KMS-11 (cell line): ENCODE data around the gene KHDC3L.
A peak's percentile ranks its signal among the peaks of the same experiment; 100 is the strongest.
"Not testable (repeated sequence)": the region's sequence is repeated elsewhere in the genome, so short reads cannot be mapped to it uniquely, and the experiment has no call there.

Experiments
- H2AFZ ChIP-seq: fragments of 200-600 bp; sonication (generic); 2 replicates; pipeline ENCODE4 v1.6.1; 2016; ENCODE audit warnings: antibody characterized with exemption, mixed run types, low read depth
- H3K27ac ChIP-seq: fragments of 200-600 bp; sonication (generic); 2 replicates; pipeline ENCODE4 v1.6.1; 2016; ENCODE audit warnings: mild to moderate bottlenecking, mixed run types
- H3K27me3 ChIP-seq: fragments of 200-600 bp; sonication (generic); 2 replicates; pipeline ENCODE4 v1.6.1; 2017; ENCODE audit warnings: mild to moderate bottlenecking, low read depth, mixed run types, moderate library complexity; ENCODE audit not compliant: insufficient read depth
- H3K36me3 ChIP-seq: fragments of 200-600 bp; sonication (generic); 2 replicates; pipeline ENCODE4 v1.6.1; 2017; ENCODE audit warnings: mild to moderate bottlenecking, mixed run types; ENCODE audit not compliant: insufficient read depth
- H3K4me1 ChIP-seq: fragments of 200-600 bp; sonication (generic); 2 replicates; pipeline ENCODE4 v1.6.1; 2016; ENCODE audit warnings: mild to moderate bottlenecking, low read depth, mixed run types; ENCODE audit not compliant: poor library complexity, severe bottlenecking
- H3K4me2 ChIP-seq: fragments of 200-600 bp; sonication (generic); 2 replicates; pipeline ENCODE4 v1.7.0; 2016; ENCODE audit warnings: mild to moderate bottlenecking, mixed run types
- H3K4me3 ChIP-seq: fragments of 200-600 bp; sonication (generic); IDR thresholded peaks from 2 replicates; pipeline ENCODE4 v1.6.1; 2017; ENCODE audit warnings: low read depth, low read length, mixed read lengths; ENCODE audit not compliant: insufficient read depth
- H3K79me2 ChIP-seq: fragments of 200-600 bp; sonication (generic); 2 replicates; pipeline ENCODE4 v1.6.1; 2016; ENCODE audit warnings: low read depth, mixed run types; ENCODE audit not compliant: insufficient read depth
- H3K9ac ChIP-seq: fragments of 200-600 bp; sonication (generic); 2 replicates; pipeline ENCODE4 v1.6.1; 2016; ENCODE audit warnings: mild to moderate bottlenecking, mixed run types
- H4K20me1 ChIP-seq: fragments of 200-600 bp; sonication (generic); 2 replicates; pipeline ENCODE4 v1.6.1; 2016; ENCODE audit warnings: mild to moderate bottlenecking, mixed run types; ENCODE audit not compliant: insufficient read depth
- TF ChIP-seq, protein P1 (sequence below): fragments of 200-600 bp; sonication (generic); conservative IDR thresholded peaks from 2 replicates; pipeline ENCODE4 v1.6.1; 2017; ENCODE audit warnings: low read depth, mild to moderate bottlenecking, antibody characterized with exemption, low read length, moderate library complexity, mixed read lengths

The KHDC3L gene

DNA sequence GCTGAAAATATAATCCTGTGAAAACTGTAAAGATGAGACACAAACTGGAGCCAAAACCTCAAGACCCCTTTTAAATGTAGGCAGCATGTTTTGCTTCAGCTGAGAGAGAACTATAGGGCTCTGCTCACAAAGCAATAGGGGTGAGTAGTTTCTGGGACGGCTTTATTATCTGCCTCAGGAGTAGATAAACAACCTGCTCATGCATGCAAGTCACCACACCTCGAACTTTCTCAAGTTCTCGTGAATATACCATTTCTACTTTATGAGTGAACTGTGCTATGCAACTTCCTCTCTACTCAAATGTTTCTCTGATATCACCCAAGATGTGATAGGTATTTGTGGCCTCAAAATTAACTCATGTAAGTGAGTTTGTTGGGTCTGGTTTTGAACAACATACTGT is 14.8 kb downstream of the KHDC3L start:
- Histone ChIP-seq H3K9ac (no peak overlapping the region), H3K36me3 (no peaks in the 10 kb centered on the region), H4K20me1 (no peaks in the 10 kb centered on the region), H3K4me1 (no peaks in the 10 kb centered on the region), H3K27me3 (no peaks in the 10 kb centered on the region), H3K4me3 (no peak overlapping the region), H3K4me2 (no peak overlapping the region), H3K79me2 (no peaks in the 10 kb centered on the region), H3K27ac (no peak overlapping the region), H2AFZ (no peak overlapping the region)
- TF ChIP-seq, protein P1, sequence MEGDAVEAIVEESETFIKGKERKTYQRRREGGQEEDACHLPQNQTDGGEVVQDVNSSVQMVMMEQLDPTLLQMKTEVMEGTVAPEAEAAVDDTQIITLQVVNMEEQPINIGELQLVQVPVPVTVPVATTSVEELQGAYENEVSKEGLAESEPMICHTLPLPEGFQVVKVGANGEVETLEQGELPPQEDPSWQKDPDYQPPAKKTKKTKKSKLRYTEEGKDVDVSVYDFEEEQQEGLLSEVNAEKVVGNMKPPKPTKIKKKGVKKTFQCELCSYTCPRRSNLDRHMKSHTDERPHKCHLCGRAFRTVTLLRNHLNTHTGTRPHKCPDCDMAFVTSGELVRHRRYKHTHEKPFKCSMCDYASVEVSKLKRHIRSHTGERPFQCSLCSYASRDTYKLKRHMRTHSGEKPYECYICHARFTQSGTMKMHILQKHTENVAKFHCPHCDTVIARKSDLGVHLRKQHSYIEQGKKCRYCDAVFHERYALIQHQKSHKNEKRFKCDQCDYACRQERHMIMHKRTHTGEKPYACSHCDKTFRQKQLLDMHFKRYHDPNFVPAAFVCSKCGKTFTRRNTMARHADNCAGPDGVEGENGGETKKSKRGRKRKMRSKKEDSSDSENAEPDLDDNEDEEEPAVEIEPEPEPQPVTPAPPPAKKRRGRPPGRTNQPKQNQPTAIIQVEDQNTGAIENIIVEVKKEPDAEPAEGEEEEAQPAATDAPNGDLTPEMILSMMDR = no peak

DNA sequence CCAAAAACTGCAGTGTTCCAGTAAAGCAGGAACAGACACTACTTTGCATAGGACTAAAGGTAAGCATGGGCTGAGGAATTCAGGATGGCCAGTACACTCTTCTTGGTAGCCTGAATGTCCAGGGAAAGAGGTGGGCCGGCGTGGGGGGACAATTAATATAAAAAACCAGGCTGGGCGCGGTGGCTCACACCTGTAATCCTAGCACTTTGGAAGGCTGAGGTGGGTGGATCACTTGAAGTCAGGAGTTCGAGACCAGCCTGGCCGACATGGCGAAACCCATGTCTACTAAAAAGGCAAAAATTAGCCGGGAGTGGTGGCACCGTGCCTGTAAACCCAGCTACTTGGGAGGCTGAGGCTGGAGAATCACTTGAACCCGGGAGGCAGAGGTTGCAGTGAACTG is 19.1 kb downstream of the KHDC3L start:
- not testable (repeated sequence) for H3K4me1 ChIP-seq, H3K79me2 ChIP-seq, H3K27ac ChIP-seq, H3K36me3 ChIP-seq, H3K4me2 ChIP-seq, H4K20me1 ChIP-seq, H3K27me3 ChIP-seq, H3K4me3 ChIP-seq, H2AFZ ChIP-seq, H3K9ac ChIP-seq

DNA sequence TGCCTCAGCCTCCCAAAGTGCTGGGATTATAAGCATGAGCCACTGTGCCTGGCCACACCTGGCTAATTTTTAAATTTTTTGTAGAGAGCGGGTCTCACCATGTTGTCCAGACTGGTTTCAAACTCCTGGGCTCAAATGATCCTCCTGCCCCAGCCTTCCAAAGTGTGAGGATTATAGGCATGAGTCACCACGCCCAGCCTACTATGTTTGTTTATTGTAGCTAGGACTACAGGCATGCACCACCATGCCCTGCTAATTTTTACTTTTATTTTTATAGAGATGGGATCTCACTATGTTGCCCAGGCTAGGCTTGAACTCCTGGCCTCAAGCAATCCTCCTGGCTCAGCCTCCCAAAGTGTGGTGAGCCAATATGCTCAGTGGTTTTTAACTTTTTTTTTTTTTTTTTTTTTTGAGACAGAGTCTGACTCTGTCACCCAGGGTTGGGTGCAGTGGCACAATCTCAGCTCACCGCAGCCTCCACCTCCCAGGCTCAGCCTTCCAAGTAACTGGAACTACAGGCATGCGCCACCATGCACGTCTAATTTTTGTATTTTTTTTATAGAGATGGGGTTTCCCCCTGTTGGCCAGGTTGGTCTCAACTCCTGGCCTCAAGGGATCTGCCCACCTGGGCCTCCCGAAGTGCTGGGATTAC is 20.1 kb downstream of the KHDC3L start:
- no peaks in the 10 kb centered on the region for H3K36me3 ChIP-seq
- no peak overlapping the region for H3K4me3 ChIP-seq
- H3K79me2 ChIP-seq = no peaks in the 10 kb centered on the region
- no peak overlapping the region for H3K27ac ChIP-seq
- H3K27me3 ChIP-seq = no peaks in the 10 kb centered on the region
- TF ChIP-seq, protein P1 = no peak
- no peak overlapping the region for H3K9ac ChIP-seq
- H3K4me2 ChIP-seq = no peak overlapping the region
- H2AFZ ChIP-seq = no peak overlapping the region
- H4K20me1 ChIP-seq = no peaks in the 10 kb centered on the region
- H3K4me1 ChIP-seq = peaks cover 3% of the 10 kb centered on the region

DNA sequence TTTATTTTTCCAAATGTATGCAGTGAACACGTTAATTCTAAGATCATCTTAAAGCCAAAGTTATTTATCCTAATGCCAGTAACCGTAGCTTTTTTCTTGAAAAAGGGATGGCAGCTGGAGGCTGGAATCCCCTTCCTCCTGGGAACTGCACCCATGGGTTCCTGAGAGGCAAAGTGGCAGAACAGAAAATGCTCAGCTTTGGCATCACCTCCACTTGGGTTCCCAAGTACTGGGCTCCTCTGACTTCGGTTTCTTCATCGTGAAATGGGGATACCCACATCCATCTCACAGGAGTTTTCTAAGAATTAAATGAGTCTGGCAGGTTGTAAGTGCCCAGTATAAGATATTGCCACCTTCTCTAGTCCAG is 26.0 kb downstream of the KHDC3L start:
- Histone ChIP-seq H3K4me1 (peaks cover 37% of the 10 kb centered on the region), H3K9ac (peak overlapping the region; percentile 67; the same call in 1 of the 2 replicates), H4K20me1 (no peaks in the 10 kb centered on the region), H3K79me2 (no peaks in the 10 kb centered on the region), H3K27me3 (no peaks in the 10 kb centered on the region), H3K4me3 (no peak overlapping the region), H3K4me2 (peak overlapping the region; percentile 83), H3K36me3 (no peaks in the 10 kb centered on the region), H3K27ac (peak overlapping the region; percentile 65), H2AFZ (peak overlapping the region; percentile 62)
- TF ChIP-seq, protein P1 = no peak

DNA sequence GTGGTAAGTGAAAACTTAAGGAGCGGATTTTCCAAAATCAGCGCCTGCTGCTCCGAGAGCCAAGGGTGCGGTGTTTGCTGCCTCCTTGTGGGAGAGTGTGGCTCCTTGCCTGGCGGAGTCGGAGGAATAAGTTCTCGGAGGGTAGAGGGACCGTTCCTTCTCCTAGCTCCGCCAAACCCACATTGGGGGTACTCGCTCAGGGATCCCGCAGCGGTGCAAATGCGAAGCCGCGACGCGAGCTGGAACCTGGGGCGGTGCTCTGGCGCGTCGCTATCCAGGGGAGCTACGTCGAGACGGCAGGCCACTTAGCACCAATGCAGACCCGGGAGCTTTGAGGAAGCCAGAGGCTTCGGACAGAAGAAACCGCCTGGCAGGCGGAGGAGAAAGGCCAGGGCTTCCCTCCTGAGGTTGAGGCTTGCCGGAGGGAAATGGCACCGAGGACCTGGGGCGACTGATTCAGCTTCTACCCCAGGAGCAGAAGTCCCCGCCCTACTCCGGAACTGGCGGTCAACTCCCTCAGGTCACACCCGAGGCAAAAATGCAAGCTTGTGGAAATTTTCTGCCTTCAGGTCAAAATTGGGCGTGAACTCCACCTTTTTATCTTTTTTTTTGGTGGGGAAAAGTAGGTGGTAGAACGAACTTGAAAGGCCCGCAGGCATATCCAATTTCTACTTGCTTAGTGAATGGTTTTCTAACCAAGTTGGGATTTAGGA is 26.5 kb downstream of the KHDC3L start:
- H3K27me3 ChIP-seq = no peaks in the 10 kb centered on the region
- H3K4me3 ChIP-seq = no peak overlapping the region
- H2AFZ ChIP-seq = peak overlapping the region; percentile 62
- H3K4me1 ChIP-seq = peaks cover 33% of the 10 kb centered on the region
- H4K20me1 ChIP-seq = no peaks in the 10 kb centered on the region
- peak overlapping the region; percentile 65 for H3K27ac ChIP-seq
- peak overlapping the region; percentile 83 for H3K4me2 ChIP-seq
- H3K79me2 ChIP-seq = no peaks in the 10 kb centered on the region
- H3K9ac ChIP-seq = peak overlapping the region; percentile 67
- TF ChIP-seq, protein P1 = peak; percentile 73
- no peaks in the 10 kb centered on the region for H3K36me3 ChIP-seq
